DMS114 treated with DMSO at 0.1 percent for 48 hours (cell line): ENCODE results near the gene SPDYA.
A peak's percentile ranks its signal among the peaks of the same experiment; 100 is the strongest.

Experiments
- DNase-seq: peaks from one replicate; lab custom pipeline; 2025; ENCODE audit not compliant: unreplicated experiment; lab: John Stamatoyannopoulos, UW

The SPDYA gene

DNA sequence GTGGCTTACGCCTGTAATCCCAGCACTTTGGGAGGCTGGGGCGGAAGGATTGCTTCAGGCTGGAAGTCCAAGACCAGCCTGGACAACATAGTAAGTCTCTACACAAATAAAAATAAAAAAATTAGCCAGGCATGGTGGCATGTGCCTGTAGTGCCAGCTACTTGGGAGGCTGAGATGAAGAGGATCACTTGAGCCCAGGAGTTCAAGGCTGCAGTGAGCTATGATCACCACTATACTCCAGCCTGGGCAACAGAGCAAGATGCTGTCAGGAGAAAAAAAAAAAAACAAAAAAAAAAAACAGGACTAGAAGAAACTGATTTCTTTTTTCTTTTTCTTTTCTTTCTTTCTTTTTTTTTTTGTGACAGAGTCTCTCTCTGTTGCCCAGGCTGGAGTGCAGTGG is 13.6 kb downstream of the SPDYA start:
- no peak for DNase-seq

DNA sequence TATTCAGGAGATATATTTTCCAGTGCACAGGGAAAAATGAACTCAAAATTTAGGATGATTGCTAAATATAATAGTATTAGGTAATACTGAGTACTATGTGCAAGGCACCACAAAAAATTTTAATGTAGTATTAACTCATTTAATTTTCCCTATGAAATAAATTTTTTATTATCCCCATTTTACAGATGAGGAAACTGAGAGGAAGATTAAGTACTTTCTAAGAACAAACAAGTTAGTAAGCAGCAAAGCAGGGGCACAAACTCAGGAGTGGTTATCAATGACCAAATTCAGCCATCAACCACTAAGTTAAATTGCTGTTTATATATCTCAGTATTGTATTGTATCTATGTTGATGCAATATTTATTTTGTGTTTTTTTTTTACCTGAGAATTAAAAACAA is 14.2 kb downstream of the SPDYA start:
- DNase-seq = no peak

DNA sequence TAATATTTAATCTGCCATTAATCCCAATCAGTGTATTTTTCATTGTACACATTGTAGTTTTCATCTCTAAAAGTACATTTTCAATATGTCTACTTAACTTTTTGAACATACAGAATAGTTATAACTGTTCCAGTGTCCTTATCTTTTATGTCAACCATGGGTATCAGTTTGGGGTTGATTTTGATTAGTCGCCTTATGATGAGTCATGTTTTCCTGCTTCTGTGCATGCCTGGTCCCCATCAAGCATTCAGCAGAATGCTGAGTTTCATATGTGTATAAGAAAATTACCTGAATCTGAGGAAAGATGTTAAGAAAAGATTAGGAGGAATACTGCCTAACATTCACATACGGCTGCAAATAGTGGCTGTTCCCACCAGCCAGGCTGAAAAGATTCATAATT is 17.7 kb downstream of the SPDYA start:
- DNase-seq = no peak

DNA sequence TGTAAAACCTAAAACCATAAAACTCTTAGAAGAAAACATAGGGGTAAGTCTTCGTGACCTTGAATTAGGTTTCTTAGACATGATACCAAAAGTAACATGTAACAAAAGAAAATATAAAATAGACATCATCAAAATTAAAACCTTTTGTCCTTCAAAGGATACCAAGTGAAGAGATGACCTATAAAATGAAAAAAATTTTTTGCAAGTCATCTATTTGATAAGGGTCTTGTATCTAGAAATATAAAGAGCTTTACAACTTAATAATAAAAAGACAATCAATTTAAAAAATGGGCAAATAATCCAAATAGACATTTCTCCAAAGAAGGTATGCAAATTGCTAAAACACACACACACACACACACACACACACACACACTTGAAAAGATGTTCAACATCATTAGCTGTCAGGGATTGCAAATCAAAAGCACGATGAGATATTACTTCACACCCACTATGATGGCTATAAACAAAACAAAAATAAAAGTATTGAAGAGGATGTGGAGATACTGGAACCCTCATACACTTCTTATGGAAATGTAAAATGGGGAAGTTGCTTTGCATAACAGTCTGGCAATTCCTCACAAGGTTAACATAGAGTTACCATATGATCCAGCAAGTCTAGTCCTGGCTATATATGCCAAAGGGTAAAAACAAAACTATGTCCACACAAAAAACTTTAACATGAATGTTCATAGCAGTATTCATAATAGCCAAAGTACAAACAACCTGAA is 23.3 kb downstream of the SPDYA start:
- no peak for DNase-seq

DNA sequence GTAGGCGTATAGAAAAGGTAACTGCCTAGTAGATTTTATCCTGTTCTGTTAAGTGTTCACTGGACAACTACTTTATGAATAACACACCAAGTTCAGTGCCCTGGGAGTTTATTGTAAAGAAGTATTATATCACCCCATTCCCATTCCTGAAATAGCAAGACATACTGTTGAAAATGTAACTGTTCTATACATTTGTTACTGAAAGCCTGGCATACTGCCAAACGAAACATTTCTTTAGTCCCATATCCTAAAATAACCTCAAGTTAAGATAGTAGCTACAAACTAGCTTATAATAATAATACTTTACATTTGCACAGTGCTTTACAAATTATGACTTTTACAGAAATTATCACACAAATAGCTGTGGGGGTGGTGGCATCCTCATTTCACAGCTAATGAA is 25.1 kb downstream of the SPDYA start:
- no peak for DNase-seq

DNA sequence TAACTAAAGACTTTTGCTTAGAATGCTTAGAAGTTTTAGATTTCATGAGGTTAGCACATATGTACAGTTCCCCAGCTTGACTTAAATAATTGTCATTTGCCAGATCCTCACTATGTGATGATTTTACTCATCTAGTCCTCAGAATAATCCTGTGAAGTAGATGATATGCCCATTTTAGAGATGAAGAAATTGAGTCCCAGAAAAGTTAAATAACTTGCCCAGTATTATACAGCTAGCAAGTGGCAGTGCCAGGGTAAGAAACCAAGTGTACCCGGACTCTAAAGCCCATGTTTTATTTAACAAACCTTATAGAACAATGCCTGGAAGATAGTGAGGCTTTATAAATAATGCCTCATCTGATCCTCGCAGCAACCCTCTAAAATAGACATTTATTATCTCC is 28.3 kb downstream of the SPDYA start:
- DNase-seq = no peak

DNA sequence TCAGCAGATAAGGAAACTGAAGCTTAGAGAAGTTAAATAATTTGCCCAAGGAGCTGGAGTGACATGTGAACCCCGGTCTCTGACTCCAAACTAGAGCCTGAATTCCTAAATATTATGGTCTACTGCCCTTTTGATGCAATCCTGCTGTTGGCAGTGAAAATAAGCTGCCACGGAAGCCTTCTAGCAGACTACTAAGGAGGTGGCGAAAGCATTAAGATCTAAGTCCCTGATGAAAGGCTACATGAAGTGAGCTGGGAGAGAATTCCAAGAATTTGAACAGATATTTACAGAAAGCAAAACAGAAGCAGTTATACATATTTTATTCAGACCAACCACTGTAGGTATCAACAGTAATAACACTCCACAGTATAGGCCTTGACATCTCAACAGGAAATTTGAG is 31.4 kb downstream of the SPDYA start:
- DNase-seq = no peak

DNA sequence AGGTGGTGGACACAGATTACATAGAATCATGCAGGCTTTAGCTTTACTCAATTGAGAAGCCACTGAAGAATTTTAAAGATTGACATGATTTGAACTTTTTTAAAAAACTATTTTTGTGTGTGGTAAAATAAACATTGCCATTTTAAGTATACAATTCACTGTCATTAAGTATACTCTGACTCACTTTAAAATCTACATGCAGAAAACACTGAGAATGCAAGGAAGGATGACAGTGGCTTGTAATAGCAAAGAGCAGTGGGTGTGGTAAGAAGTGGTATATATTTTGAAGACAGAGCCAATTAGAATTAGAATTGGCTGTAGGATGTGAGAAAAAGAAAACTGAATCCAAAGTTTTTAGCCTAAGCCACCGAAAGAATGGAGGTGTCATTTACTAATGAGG is 44.6 kb downstream of the SPDYA start:
- no peak for DNase-seq

DNA sequence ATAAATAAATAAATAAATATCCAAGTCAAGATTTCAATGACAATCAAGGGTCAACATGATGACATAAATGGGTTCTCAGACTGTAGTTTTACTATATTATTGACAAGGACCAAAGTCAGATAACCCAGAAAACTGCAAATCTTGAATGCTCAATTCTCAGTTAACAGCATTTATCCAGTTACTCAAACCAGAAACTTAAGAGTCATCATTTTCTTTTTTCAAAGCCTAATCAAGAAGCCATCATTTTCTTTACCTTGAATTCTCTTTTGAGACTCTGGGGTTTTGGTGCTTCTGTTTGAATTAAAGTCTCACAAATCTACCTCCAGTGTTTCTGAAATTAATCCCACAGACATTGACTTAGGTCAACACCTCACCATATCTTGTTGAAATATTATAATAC is 45.3 kb downstream of the SPDYA start:
- DNase-seq = no peak

DNA sequence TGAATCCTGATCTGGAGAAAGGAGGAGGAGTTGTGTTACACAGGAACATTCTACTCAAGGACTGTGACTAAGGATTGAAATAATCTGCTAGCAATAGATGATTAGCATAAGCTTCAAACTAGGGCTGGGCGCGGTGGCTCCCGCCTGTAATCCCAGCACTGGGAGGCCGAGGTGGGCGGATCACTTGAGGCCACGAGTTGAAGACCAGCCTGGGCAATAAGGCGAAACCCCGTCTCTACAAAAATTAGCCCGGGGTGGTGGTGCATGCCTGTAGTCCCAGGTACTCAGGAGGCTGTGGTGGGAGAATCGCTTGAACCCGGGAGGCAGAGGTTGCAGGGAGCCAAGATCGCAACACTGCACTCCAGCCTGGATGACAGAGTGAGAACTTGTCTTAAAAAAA is 58.0 kb downstream of the SPDYA start:
- DNase-seq = no peak

DNA sequence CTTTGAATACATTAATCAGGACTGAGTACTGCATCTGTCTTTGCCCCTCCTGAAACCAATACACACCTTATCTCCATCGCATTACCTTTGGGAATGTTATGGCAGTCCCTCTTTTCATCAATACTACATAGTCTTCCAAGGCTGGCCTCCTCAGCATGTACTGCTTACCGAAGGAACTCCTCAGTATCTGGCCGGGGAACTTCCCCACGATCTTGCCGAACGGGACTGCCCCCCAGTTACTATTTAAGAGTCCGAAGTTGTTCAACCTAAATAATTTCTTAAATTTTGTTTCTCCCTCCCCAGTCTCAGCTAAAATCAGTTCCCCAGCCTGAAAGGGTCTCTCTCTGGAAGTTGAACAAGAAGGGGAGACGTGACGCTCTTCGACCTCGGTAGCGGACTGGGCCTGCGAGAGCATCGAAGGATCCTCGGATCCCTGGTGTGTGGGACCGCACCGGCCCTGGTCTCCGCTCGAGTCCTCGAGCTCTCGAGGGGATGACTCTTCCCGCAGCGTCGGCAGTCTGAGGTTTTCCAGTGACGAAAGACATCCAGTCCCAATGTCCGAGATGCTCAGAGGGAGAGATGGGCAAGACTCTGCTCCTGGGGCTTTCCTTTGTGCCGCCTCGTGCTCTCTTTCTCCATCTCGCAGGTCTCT is 59.0 kb downstream of the SPDYA start:
- DNase-seq = no peak

DNA sequence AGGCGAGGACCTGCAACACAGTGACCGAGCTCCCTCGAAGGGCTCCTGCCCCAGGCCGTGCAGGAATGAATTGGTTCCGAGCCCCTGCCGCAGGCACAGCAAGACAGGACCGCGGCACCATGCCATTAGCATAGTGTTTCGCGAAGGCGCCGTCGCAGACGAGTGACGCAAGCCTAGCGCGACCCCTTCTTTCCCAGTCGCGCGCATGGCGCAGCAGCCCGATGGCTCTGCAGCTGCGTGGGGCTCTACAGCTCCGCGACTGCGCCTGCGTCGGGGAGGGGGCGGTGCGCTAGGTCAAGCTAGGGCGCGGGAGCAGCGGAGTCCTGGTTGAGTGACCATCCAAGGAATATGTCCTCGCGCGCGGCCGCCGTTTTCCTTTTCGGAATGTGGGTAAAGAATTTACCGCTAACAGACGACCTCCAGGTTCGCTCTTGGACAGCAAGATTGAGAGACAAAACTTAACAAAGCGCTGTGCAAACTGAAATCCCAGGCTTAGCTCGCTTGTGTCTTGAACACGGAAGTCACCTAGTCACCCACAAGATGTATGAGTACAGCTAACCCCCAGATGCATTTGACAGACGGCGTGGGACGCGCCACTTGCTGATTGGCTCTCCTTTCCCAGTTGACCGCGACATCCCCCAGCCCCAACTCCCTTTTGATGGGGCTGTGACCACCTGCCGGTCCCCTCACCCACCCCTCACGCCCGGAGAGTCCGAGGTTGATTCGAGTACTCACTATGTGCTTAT is 59.7 kb downstream of the SPDYA start, which contains the start of gene TRMT61B:
TRMT61B (minus strand) TSS at position 164 of the 746 bp plus-strand sequence; CDS start at position 132, 32 bp downstream.
- peak; percentile 86 for DNase-seq

DNA sequence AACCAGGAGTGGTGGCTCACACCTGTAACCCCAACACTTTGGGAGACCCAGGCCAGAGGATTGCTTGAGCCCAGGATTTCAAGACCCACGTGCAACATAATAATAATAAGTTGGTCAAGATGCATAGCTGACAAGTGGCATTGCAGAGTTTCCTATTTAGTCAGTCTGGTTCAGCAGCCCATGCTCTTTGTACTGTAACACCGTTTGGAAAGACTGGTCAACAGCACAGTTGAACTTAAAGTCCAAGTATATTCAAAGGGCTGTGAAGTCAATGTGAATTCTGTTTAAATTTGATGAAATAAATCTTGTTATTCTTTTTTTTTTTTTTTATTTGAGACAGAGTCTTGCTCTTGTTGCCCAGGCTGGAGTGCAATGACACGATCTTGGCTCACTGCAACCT is 61.0 kb downstream of the SPDYA start:
- no peak for DNase-seq

DNA sequence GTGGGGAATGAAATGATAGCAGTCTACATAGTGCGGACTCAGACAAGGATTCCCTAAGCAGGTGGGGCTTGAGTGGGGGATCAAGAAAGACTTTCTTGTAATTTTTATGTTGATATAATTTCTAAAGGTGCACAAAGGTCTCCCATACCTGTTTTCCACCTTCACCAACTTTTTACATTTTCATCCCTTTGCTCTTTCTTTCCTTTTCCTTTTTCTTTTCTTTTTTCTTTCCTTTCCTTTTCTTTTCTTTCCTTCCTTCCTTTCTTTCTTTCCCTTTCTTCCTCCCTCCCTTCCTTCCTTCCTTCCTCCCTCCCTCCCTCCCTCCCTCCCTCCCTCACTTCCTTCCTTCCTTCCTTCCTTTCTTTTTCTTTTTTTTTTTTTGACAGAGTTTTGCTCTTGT is 69.6 kb downstream of the SPDYA start:
- DNase-seq = no peak

DNA sequence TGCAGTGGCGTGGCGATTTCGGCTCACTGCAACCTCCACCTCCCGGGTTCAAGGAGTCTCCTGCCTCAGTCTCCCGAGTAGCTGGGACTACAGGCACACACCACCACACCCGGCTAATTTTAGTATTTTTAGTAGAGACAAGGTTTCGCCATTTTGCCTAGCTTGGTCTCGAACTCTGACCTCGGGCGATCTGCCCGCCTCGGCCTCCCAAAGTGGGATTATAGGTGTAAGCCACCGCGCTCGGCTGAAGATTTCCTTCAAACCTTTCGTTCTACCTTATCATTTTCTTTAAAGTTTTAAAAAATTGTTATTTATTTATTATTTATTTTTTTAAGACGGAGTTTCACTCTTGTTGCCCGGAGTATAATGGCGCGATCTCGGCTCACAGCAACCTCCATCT is 82.9 kb downstream of the SPDYA start:
- no peak for DNase-seq

DNA sequence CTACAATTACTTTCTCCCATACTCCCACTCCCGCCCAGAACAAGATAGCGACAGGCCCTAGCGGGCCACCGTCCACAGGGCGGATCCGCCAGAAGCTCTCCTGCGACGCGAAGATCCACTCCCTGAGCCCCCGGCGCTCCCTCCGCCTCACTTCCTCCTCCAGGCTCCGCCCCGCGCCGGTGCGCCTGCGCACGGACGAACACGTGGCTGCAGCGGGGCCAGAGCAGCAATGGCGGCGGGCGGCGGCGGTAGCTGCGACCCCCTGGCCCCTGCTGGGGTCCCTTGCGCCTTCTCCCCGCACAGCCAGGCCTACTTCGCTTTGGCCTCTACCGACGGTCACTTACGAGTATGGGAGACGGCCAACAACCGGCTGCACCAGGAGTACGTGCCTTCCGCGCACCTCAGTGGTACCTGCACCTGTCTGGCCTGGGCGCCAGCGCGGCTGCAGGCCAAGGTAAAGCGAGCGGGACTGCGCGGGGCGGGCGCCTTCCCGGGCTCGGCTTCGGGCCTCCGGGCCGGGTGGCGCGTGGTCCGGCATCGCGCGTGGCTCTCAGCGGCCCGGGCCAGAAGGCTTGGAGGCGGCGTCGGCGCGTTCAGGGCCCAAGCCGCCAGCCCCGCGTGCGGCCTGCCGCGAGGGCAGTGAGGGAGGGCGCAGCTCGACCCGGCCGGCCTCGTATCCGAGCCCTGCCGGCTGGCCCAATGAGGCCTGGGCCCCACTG is 84.0 kb downstream of the SPDYA start, which contains the start of gene WDR43:
WDR43 (plus strand) TSS at position 198 of the 719 bp plus-strand sequence; CDS start at position 230, 32 bp downstream.
- peak; percentile 93 for DNase-seq

DNA sequence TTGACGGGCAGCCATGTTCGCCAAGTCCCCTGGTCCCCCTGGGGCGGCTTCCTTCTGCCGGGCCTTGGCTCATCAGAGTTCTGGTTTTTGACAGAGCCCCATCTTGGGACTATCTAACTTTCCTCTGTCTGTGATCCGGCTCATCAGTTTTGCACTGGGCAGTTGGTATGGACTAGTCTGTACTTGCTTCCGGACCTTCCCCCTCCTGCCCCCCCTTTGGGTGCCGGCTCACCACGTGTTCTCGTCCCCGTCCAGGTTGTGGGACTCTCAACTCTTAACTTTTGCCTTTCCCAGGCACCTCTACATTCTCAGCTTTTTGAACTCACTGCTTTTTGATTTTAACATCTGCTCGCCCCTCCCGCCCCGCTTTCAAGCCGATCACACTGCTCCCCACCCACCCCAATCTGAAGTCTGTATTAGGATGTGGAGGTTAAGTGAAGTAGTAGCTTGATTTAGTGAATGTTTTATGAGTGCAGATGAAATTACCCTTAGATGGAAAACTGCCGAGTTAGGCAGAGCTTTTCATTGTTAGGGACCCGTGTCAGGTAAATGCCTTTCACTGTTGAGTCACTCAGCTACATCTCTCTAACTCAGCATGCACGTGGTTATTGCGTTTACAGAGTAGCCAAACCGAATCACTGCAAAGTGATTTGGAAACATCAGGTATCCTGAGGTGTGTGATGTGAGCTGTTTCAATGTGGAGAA is 84.7 kb downstream of the SPDYA start:
- no peak for DNase-seq

DNA sequence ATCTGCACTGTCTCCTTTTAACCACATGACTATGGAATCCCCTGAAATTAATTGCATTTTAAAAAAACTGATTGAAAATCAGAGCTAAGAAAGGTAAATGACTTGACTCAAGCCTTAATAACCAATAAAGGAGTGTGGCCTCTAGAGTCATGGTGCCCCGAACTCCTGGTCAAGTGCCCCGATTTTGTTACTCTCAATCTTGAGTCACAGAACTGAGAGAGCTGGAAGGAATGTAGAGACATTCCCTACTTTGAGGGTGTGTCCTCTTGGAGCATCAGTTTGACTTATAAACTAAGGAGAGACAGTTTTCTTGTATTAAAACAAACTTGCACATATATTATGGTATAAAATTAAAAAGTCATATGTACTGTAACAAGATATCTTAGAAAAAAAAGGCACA is 86.3 kb downstream of the SPDYA start:
- no peak for DNase-seq

DNA sequence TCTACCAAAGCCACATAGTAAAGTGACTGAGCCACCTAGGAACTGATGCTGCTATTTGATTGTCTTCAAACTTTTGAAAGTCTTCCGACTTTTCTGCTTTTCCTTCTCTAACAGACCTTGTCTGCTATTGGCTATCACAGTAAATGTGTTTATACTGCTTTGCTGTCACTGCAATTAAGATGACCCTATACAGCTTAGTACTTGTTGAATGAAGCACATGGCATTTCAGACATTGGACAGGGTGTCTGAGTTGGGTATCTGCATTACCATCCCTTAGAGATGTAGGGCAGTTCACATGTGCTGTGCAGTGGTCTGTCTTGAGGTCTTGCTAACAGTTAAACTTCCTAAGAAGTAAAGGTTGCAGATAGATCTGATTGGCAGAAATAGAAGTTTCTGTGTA is 87.4 kb downstream of the SPDYA start:
- DNase-seq = no peak
